ENCODE results near the gene SOX10. TPM values are rescaled to one million over a fixed set of nuclear protein-coding genes. Genes with fewer than 3 reads are reported as not detected.

The SOX10 gene
- total RNA-seq, 1 donor from 2014 or later = not detected

- no peaks in the 10 kb centered on the region for H3K4me1 Mint-ChIP-seq (ENCODE audit: low read depth)
- no peak overlapping the region for H3K4me3 Mint-ChIP-seq (ENCODE audit: low read depth)
- H3K36me3 Mint-ChIP-seq (ENCODE audit: low read depth) = no peaks in the 10 kb centered on the region
- no peaks in the 10 kb centered on the region for H3K9me3 Mint-ChIP-seq
- intact Hi-C loops (cut with micrococcal nuclease) = no loop called here
- no peaks in the 10 kb centered on the region for H3K27me3 Mint-ChIP-seq (ENCODE audit: low read depth)
- H3K27ac Mint-ChIP-seq = no peak overlapping the region
- no peak for DNase-seq (ENCODE audit: low spot score)
Measured at GRCh38 chr22:38005943-38006342, 21.6 kb upstream of the SOX10 start.

DNA sequence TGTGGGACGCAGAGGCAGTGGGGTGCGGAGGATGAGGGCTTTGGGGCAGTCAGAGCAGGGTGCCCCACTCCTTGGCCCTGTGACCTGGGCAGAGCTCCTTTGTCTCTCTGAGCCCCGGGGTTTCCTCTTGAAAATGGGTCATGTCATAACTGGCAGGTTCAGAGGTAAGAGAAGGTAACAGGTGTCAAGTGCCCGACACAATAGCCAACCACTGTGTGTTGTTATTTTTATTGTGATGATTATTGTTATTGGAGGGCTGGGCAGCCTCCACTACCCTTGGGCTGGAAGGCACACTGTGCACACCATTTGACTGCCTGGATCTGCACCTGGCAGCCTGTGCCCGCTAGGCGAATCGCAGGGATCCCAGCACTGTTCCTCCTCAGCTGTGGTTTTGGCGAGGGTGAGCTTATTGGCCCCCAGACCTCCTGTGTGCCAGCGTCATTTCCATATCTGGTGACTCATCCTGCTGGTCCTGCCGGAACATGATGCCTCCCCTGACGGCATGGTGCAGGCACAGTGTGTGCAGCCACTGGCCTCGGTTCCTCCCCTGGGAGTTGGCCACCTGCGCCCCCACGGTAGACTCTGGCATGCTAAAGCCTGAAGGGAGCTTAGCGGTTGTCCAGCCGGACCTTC is 15.4 kb upstream of the SOX10 start:
- no peak overlapping the region for H3K27ac Mint-ChIP-seq
- H3K27me3 Mint-ChIP-seq (ENCODE audit: low read depth) = no peaks in the 10 kb centered on the region
- H3K4me1 Mint-ChIP-seq (ENCODE audit: low read depth) = no peaks in the 10 kb centered on the region
- no peaks in the 10 kb centered on the region for H3K9me3 Mint-ChIP-seq
- no peak for DNase-seq (ENCODE audit: low spot score)
- no peaks in the 10 kb centered on the region for H3K36me3 Mint-ChIP-seq (ENCODE audit: low read depth)
- H3K4me3 Mint-ChIP-seq (ENCODE audit: low read depth) = no peak overlapping the region
- intact Hi-C loops (cut with micrococcal nuclease) = no loop called here

DNA sequence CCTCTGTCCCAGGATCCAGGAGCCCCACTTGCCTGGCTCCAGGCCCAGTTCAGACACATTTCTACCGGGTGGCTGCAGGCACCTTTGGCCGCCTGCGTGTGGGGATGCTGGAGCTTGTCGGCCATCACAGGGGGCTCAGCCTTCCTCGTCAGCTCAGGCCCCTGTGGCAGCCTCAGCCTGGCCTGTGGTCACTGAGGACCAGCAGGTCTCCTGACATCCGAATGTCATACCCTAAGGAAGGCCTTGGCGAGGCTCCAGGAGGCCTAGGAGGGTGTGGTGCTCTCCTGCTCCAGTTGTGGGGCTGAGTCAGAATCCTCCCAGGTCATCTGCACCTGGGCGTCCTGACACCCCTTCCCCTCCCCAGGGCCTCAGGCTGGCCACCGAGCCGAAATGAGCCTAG is 14.9 kb upstream of the SOX10 start:
- Mint-ChIP-seq H3K36me3 (ENCODE audit: low read depth) (no peaks in the 10 kb centered on the region), H3K27me3 (ENCODE audit: low read depth) (no peaks in the 10 kb centered on the region), H3K4me3 (ENCODE audit: low read depth) (no peak overlapping the region), H3K4me1 (ENCODE audit: low read depth) (no peaks in the 10 kb centered on the region), H3K27ac (no peak overlapping the region), H3K9me3 (no peaks in the 10 kb centered on the region)
- no peak for DNase-seq (ENCODE audit: low spot score)
- intact Hi-C loops (cut with micrococcal nuclease) = no loop called here

GRCh38 chr22:37998543-37998942 is 14.2 kb upstream of the SOX10 start:
- Mint-ChIP-seq H3K36me3 (ENCODE audit: low read depth) (no peaks in the 10 kb centered on the region), H3K4me1 (ENCODE audit: low read depth) (no peaks in the 10 kb centered on the region), H3K4me3 (ENCODE audit: low read depth) (no peak overlapping the region), H3K27ac (no peak overlapping the region), H3K9me3 (no peaks in the 10 kb centered on the region), H3K27me3 (ENCODE audit: low read depth) (no peaks in the 10 kb centered on the region)
- intact Hi-C loops (cut with micrococcal nuclease) = no loop called here
- no peak for DNase-seq (ENCODE audit: low spot score)

GRCh38 chr22:37996515-37997246 is 12.3 kb upstream of the SOX10 start:
- Mint-ChIP-seq H3K4me3 (ENCODE audit: low read depth) (no peak overlapping the region), H3K9me3 (no peaks in the 10 kb centered on the region), H3K36me3 (ENCODE audit: low read depth) (no peaks in the 10 kb centered on the region), H3K27ac (no peak overlapping the region), H3K27me3 (ENCODE audit: low read depth) (no peaks in the 10 kb centered on the region), H3K4me1 (ENCODE audit: low read depth) (no peaks in the 10 kb centered on the region)
- intact Hi-C loops (cut with micrococcal nuclease) = no loop called here
- DNase-seq (ENCODE audit: low spot score) = no peak

GRCh38 chr22:37996079-37996478 is 11.7 kb upstream of the SOX10 start:
- Mint-ChIP-seq H3K9me3 (no peaks in the 10 kb centered on the region), H3K27ac (no peak overlapping the region), H3K4me3 (ENCODE audit: low read depth) (no peak overlapping the region), H3K27me3 (ENCODE audit: low read depth) (no peaks in the 10 kb centered on the region), H3K36me3 (ENCODE audit: low read depth) (no peaks in the 10 kb centered on the region), H3K4me1 (ENCODE audit: low read depth) (no peaks in the 10 kb centered on the region)
- intact Hi-C loops (cut with micrococcal nuclease) = no loop called here
- no peak for DNase-seq (ENCODE audit: low spot score)

DNA sequence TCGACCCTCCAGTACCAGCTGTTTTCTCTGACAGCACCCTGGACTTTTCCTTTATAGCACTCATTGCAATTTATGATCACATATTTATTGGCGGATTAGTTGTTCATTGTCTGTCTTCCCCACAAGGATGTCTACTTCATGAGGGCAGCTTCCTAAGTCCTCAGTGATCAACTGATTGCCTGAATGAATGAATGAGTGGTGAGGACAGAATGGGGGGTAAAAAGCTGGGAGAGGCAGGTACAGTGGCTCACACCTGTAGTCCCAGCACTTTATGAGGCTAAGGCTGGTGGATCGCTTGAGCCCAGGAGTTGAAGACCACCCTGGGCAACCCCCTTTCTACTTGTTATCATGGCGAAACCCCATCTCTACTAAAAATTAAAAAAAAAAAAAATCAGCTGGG is 11.1 kb upstream of the SOX10 start:
- H3K9me3 Mint-ChIP-seq = no peaks in the 10 kb centered on the region
- H3K4me3 Mint-ChIP-seq (ENCODE audit: low read depth) = no peak overlapping the region
- no peaks in the 10 kb centered on the region for H3K27me3 Mint-ChIP-seq (ENCODE audit: low read depth)
- intact Hi-C loops (cut with micrococcal nuclease) = no loop called here
- no peaks in the 10 kb centered on the region for H3K4me1 Mint-ChIP-seq (ENCODE audit: low read depth)
- H3K27ac Mint-ChIP-seq = no peak overlapping the region
- no peak for DNase-seq (ENCODE audit: low spot score)
- no peaks in the 10 kb centered on the region for H3K36me3 Mint-ChIP-seq (ENCODE audit: low read depth)

- intact Hi-C loops (cut with micrococcal nuclease) = no loop called here
- Mint-ChIP-seq H3K9me3 (no peaks in the 10 kb centered on the region), H3K27me3 (ENCODE audit: low read depth) (no peaks in the 10 kb centered on the region), H3K36me3 (ENCODE audit: low read depth) (no peaks in the 10 kb centered on the region), H3K4me1 (ENCODE audit: low read depth) (no peaks in the 10 kb centered on the region), H3K4me3 (ENCODE audit: low read depth) (no peak overlapping the region), H3K27ac (no peak overlapping the region)
- DNase-seq (ENCODE audit: low spot score) = no peak
Measured at GRCh38 chr22:37994982-37995381, 10.6 kb upstream of the SOX10 start.

GRCh38 chr22:37994049-37994448 is 9.7 kb upstream of the SOX10 start:
- Mint-ChIP-seq H3K27ac (no peak overlapping the region), H3K36me3 (ENCODE audit: low read depth) (no peaks in the 10 kb centered on the region), H3K4me1 (ENCODE audit: low read depth) (no peaks in the 10 kb centered on the region), H3K9me3 (no peaks in the 10 kb centered on the region), H3K27me3 (ENCODE audit: low read depth) (no peaks in the 10 kb centered on the region), H3K4me3 (ENCODE audit: low read depth) (no peak overlapping the region)
- intact Hi-C loops (cut with micrococcal nuclease) = no loop called here
- no peak for DNase-seq (ENCODE audit: low spot score)

- Mint-ChIP-seq H3K4me1 (ENCODE audit: low read depth) (no peaks in the 10 kb centered on the region), H3K9me3 (no peaks in the 10 kb centered on the region), H3K27ac (no peak overlapping the region), H3K36me3 (ENCODE audit: low read depth) (no peaks in the 10 kb centered on the region), H3K4me3 (ENCODE audit: low read depth) (no peak overlapping the region), H3K27me3 (ENCODE audit: low read depth) (no peaks in the 10 kb centered on the region)
- no peak for DNase-seq (ENCODE audit: low spot score)
- intact Hi-C loops (cut with micrococcal nuclease) = no loop called here
Measured at GRCh38 chr22:37991731-37992442, 7.5 kb upstream of the SOX10 start.

GRCh38 chr22:37990862-37991261 is 6.5 kb upstream of the SOX10 start:
- no peaks in the 10 kb centered on the region for H3K36me3 Mint-ChIP-seq (ENCODE audit: low read depth)
- no peak for DNase-seq (ENCODE audit: low spot score)
- intact Hi-C loops (cut with micrococcal nuclease) = no loop called here
- H3K4me1 Mint-ChIP-seq (ENCODE audit: low read depth) = no peaks in the 10 kb centered on the region
- no peaks in the 10 kb centered on the region for H3K27me3 Mint-ChIP-seq (ENCODE audit: low read depth)
- H3K4me3 Mint-ChIP-seq (ENCODE audit: low read depth) = no peak overlapping the region
- H3K27ac Mint-ChIP-seq = no peak overlapping the region
- no peaks in the 10 kb centered on the region for H3K9me3 Mint-ChIP-seq

GRCh38 chr22:37990301-37990700 is 5.9 kb upstream of the SOX10 start:
- Mint-ChIP-seq H3K9me3 (no peaks in the 10 kb centered on the region), H3K36me3 (ENCODE audit: low read depth) (no peaks in the 10 kb centered on the region), H3K4me1 (ENCODE audit: low read depth) (no peaks in the 10 kb centered on the region), H3K27me3 (ENCODE audit: low read depth) (no peaks in the 10 kb centered on the region), H3K27ac (no peak overlapping the region), H3K4me3 (ENCODE audit: low read depth) (no peak overlapping the region)
- DNase-seq (ENCODE audit: low spot score) = no peak
- intact Hi-C loops (cut with micrococcal nuclease) = no loop called here
